Measurements from ENCODE around the gene NUDT8. TPM values are rescaled to one million over a fixed set of nuclear protein-coding genes. Genes with fewer than 3 reads are reported as not detected.

Gene NUDT8
- total and polyA plus RNA-seq, 9 of the 15 experiments (the other 6 are each of a cell fraction or from before 2014, with no cell fraction given): 0.23 to 27.8 (median 5.0) TPM

DNA sequence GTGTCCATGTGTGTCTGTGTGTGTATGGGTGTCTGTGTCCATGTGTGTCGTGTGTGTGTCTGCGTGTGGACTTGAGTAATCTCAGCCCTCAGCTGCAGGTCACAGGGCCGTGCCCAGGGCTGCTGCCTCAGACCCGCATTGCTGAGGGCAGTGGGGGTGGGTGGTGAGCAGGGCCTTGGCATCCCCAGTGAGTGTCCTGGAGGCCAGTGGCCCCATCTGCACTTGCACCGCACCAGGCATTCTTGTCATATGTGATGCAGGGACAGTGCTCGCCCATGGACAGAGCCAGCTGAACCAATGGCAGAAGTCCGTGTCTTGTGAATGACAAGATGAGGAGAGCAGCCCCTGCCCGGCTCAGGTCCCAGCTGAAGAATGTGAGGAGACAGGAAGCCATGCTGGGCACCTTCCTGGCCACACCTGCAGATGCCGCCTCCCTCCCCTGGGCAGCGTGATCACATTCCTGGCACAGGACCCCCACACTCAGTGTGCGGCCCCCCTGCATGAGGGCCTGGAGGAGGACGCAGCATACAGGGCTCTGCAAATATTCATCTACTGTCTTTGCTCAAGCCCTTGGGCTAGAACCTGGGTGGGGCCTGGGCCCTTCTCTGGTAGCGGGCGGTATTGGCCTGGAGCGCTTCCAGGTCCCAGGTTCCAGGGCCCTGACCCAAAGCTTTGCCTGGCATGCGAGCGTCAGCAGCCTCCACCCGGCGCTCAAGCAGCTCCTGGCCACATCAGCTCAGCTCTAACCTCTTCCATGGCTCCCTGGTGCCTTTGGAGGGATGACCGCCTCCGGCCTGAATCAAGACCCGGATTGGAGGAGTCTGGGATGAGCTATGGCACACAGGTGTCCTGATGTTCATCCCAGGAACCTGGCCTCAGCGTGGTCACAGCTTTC is 40.8 kb upstream of the NUDT8 start:
- no peak overlapping the region for H2AFZ ChIP-seq (ENCODE audit: low read depth, low read length)
- H3K36me3 ChIP-seq (ENCODE audit: control insufficient read depth, insufficient read depth, low read length): no peaks in the 10 kb centered on the region
- no peak for TF ChIP-seq TCF3 (CRISPR knock-in tag; IDR thresholded peaks at IDR 0.05)
- TF ChIP-seq FOXK2 (conservative IDR thresholded peaks at IDR 0.05 in 1 of 2, IDR thresholded peaks at IDR 0.05 in 1 of 2; ENCODE audit: low read depth in 2 of 2): no peak
- no peak for TF ChIP-seq ARID2 (IDR thresholded peaks at IDR 0.05)
- TF ChIP-seq, protein P1, sequence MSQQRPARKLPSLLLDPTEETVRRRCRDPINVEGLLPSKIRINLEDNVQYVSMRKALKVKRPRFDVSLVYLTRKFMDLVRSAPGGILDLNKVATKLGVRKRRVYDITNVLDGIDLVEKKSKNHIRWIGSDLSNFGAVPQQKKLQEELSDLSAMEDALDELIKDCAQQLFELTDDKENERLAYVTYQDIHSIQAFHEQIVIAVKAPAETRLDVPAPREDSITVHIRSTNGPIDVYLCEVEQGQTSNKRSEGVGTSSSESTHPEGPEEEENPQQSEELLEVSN (IDR thresholded peaks at IDR 0.05; ENCODE audit: borderline replicate concordance in 1 of 2, extremely low read depth in 1 of 2, insufficient read depth in 1 of 2, insufficient read length in 1 of 2, low read depth in 1 of 2, low read length in 1 of 2, poor library complexity in 1 of 2, severe bottlenecking in 1 of 2): no peak
- TF ChIP-seq, protein P2, sequence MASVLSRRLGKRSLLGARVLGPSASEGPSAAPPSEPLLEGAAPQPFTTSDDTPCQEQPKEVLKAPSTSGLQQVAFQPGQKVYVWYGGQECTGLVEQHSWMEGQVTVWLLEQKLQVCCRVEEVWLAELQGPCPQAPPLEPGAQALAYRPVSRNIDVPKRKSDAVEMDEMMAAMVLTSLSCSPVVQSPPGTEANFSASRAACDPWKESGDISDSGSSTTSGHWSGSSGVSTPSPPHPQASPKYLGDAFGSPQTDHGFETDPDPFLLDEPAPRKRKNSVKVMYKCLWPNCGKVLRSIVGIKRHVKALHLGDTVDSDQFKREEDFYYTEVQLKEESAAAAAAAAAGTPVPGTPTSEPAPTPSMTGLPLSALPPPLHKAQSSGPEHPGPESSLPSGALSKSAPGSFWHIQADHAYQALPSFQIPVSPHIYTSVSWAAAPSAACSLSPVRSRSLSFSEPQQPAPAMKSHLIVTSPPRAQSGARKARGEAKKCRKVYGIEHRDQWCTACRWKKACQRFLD (CRISPR knock-in tag; IDR thresholded peaks at IDR 0.05): no peak
- no peak for TF ChIP-seq ZZZ3 (IDR thresholded peaks at IDR 0.05)
- no peak for TF ChIP-seq GTF2E2 (tag; IDR thresholded peaks at IDR 0.05)
- TF ChIP-seq POLR2AphosphoS5 (IDR thresholded peaks at IDR 0.05; ENCODE audit: control insufficient read depth, insufficient read depth, low read depth, low read length): no peak
- TF ChIP-seq ZNF212 (CRISPR knock-in tag; IDR thresholded peaks at IDR 0.05): no peak
- TF ChIP-seq GABPB1 (CRISPR knock-in tag; IDR thresholded peaks at IDR 0.05): no peak
- no peaks in the 10 kb centered on the region for H3K79me2 ChIP-seq (ENCODE audit: control insufficient read depth, insufficient read depth, low read length)
- no TSS peak for BruUV-seq (replicated peaks)
- no peak overlapping the region for H3K27ac ChIP-seq (ENCODE audit: extremely low read depth, low read depth, low read length)
- H3K4me1 ChIP-seq (replicated peaks in 1 of 2; ENCODE audit: control insufficient read depth in 2 of 2, insufficient read depth in 2 of 2, low read length in 2 of 2): peaks cover 0 to 18% of the 10 kb centered on the region in 2 experiments; a peak in 1 of 5 replicates
- no peak for FAIRE-seq
- H3K4me3 ChIP-seq: no peak overlapping the region
- H3K9ac ChIP-seq (ENCODE audit: insufficient read depth in 1 of 2, low read depth in 2 of 2, low read length in 2 of 2): no peak overlapping the region
- 0 out of 2 replicates have a peak, but pooled peaks cover 1% of the 10 kb centered on the region for H3K9me3 ChIP-seq (replicated peaks; ENCODE audit: control insufficient read depth, insufficient read depth, low read depth, low read length)
- intact Hi-C loops (cut with micrococcal nuclease) (no loop called here), in situ Hi-C loops (cut with MboI) (no loop called here)
- DNase-seq (ENCODE audit: extremely low read depth in 1 of 4, low spot score in 3 of 4): no peak
- H4K20me1 ChIP-seq (replicated peaks; ENCODE audit: control insufficient read depth, insufficient read depth, low read length): peaks cover 4% of the 10 kb centered on the region; the same call in 1 of the 2 replicates
- no peaks in the 10 kb centered on the region for H3K9me1 ChIP-seq (ENCODE audit: control insufficient read depth, insufficient read depth, low read length)
- WGBS (ENCODE audit: insufficient coverage, low coverage, missing lambda C conversion rate): 4% methylated on average over 22 of the region's 23 CpGs
- no peak for ATAC-seq
- ChIA-PET CTCF (ENCODE audit: low intra/inter-chr PET ratio) (no interaction called here), POLR2A (interaction anchor here (1.0 kb wide), 1 partner anchor 22 kb away, joined by 3 read pairs; no protein-coding TSS in a partner anchor)
- H3K27me3 ChIP-seq (ENCODE audit: control insufficient read depth in 2 of 2, insufficient read depth in 2 of 2, low read length in 2 of 2): peaks cover 26 to 39% of the 10 kb centered on the region in 2 experiments; a peak in 4 of 5 replicates
- H3K4me2 ChIP-seq (ENCODE audit: insufficient read depth, low read length): no peak overlapping the region

Measured in K562 (cell line).